ENCODE results near the gene ARHGDIB.

- TF ChIP-seq, protein P1, sequence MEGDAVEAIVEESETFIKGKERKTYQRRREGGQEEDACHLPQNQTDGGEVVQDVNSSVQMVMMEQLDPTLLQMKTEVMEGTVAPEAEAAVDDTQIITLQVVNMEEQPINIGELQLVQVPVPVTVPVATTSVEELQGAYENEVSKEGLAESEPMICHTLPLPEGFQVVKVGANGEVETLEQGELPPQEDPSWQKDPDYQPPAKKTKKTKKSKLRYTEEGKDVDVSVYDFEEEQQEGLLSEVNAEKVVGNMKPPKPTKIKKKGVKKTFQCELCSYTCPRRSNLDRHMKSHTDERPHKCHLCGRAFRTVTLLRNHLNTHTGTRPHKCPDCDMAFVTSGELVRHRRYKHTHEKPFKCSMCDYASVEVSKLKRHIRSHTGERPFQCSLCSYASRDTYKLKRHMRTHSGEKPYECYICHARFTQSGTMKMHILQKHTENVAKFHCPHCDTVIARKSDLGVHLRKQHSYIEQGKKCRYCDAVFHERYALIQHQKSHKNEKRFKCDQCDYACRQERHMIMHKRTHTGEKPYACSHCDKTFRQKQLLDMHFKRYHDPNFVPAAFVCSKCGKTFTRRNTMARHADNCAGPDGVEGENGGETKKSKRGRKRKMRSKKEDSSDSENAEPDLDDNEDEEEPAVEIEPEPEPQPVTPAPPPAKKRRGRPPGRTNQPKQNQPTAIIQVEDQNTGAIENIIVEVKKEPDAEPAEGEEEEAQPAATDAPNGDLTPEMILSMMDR (IDR thresholded peaks at IDR 0.05 in 4 of 5, conservative IDR thresholded peaks at IDR 0.05 in 1 of 5): no peak
- TF ChIP-seq POLR2A (IDR thresholded peaks at IDR 0.05): no peak
These were observed 13.2 kb upstream of the ARHGDIB start for GRCh38 chr12:14974633-14975032.

Data from gastrocnemius medialis (tissue), 4 donors.